A549 (cell line): ENCODE measurements around the gene PMM2.
"Not testable (repeated sequence)": the region's sequence is repeated elsewhere in the genome, so short reads cannot be mapped to it uniquely, and the experiment has no call there.

ENCODE experiments used
- PBX3 ChIP-seq: IDR thresholded peaks from 2 replicates; pipeline ENCODE4 v1.6.1; 2012
- RAD21 ChIP-seq, 2 experiments: fragments of >200 bp in 1 of 2; sonication (Bioruptor Twin) in 1 of 2; formaldehyde crosslinking in 1 of 2; IDR thresholded peaks in 1 of 2; conservative IDR thresholded peaks in 1 of 2; 2 replicates in 1 of 2; 3 replicates in 1 of 2; pipeline ENCODE4 v1.6.1; 2012 to 2018; ENCODE audit warnings: inconsistent platforms in 1 of 2

- TF ChIP-seq RAD21 (conservative IDR thresholded peaks at IDR 0.05 in 1 of 2, IDR thresholded peaks at IDR 0.05 in 1 of 2); PBX3: not testable (repeated sequence)
These were observed 40.0 kb downstream of the PMM2 start for GRCh38 chr16:8837594-8837993.
